ENCODE measurements around the gene PLEKHA6.

GRCh38 chr1:204266504-204267034 lies 93.2 kb downstream of the PLEKHA6 start:
- TF ChIP-seq POLR2A (IDR thresholded peaks at IDR 0.05; ENCODE audit: low read depth, low read length), result no peak
- no peak for TF ChIP-seq TAF1 (IDR thresholded peaks at IDR 0.05; ENCODE audit: low read depth, low read length)
- no peak for TF ChIP-seq PAX5 (IDR thresholded peaks at IDR 0.05; ENCODE audit: insufficient read depth, low read length, severe bottlenecking)

Measured in GM12891 (cell line).